ENCODE measurements around the gene MAP4K4.

Gene MAP4K4

GRCh38 chr2:101821059-101821805 lies 123.7 kb downstream of the MAP4K4 start:
- DNase-seq, result no peak

DNA sequence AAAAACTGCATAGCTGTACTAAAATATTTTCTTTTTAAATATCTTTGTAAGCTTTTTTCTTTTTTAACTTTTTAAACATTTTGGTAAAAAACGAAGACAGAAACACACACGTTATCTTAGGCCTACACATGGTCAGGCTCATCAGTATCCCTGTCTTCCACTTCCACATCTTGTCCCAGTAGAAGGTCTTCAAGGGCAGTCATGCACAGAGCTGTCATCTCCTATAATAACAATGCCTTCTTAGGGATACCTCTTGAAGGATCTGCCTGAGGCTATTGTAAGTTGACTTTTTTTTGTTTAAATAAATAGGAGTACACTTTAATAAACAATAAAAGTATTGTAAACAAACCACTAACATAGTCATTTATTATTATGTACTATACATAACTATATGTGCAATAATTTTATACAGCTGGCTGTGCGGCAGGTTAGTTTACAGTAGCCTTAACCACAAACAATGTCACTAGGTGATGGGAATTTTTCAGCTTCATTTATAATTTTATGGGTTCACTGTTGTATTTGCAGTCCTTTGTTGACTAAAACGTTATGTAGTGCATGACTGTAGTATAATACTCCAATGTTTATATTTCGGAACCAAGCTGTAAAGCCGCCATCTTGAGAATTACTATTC lies 124.4 kb downstream of the MAP4K4 start:
- DNase-seq, result no peak

DNA sequence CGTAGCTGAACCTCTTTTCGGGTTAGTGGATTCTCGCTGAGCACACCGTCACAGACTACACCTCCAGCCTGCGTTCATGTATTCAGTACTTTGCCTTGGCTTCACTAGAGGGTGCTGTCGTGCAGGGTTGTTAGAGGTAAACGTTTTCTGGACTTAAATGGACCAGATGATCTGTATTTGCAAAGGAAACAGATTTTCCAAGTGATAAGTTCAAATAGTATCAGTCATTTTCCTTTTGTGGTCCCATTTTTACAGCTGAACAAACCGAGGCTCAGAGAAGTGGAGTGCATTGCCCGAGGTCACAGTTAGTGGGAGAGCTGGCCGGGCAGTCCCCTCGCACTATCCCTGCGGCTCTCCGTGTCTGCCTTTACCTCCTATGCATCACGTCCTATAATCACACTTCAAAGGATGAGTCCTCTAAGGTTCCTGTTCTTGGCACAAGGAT lies 125.9 kb downstream of the MAP4K4 start:
- DNase-seq, result peak; percentile 68

DNA sequence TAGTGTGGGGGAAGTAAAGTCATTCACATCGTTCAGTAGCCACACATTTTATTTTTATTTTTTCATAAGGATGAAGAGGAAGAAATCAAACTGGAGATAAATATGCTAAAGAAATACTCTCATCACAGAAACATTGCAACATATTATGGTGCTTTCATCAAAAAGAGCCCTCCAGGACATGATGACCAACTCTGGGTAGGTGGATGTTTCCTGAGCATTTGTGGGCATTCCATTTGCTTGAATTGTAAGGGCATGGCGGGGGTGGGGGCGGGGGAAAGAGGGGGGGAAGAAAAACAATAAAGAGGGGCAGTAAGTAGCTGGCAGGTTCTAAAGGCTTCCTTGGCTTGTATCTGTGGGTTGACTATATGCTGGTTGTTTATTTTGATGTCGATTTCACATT lies 126.4 kb downstream of the MAP4K4 start:
- no peak for DNase-seq

DNA sequence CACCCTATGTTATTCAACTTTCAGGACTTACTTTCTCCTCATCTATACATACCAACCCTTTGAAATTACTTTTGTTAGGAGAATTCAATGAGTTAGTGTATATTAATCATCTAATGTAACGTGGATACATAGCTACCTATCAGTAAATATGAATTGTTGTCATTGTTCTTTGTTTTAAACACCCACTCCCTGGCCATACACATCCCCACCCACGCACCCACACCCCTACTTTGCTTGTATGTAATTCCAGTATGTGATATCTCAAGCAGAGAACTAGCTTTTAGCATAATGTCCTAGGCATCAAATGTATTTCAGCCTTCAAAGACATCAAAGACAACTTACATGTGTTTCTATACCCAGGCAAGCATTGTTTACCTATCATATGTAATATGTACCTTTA lies 129.2 kb downstream of the MAP4K4 start:
- DNase-seq, result no peak

DNA sequence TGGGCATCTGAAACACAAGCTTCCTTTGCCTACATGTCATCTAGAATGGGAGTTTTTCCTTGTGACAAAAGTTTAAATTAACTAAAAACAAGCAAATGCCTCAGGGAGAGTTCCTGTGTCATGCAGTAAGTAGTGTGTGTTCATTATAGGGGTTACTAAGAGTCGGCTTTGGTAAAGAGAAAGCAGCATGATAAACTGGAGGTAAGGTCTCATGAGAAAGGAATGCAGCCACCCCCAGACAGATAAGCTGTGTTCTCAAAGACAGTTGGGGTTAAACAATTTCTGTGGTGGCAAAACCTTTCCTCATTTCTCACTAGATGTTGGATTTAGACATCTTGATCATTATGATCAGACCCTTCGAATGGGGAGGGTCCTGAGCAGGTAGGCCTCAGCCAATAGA lies 129.7 kb downstream of the MAP4K4 start:
- DNase-seq, result no peak

- DNase-seq, result no peak
Measured at GRCh38 chr2:101828257-101828656, 130.8 kb downstream of the MAP4K4 start.

DNA sequence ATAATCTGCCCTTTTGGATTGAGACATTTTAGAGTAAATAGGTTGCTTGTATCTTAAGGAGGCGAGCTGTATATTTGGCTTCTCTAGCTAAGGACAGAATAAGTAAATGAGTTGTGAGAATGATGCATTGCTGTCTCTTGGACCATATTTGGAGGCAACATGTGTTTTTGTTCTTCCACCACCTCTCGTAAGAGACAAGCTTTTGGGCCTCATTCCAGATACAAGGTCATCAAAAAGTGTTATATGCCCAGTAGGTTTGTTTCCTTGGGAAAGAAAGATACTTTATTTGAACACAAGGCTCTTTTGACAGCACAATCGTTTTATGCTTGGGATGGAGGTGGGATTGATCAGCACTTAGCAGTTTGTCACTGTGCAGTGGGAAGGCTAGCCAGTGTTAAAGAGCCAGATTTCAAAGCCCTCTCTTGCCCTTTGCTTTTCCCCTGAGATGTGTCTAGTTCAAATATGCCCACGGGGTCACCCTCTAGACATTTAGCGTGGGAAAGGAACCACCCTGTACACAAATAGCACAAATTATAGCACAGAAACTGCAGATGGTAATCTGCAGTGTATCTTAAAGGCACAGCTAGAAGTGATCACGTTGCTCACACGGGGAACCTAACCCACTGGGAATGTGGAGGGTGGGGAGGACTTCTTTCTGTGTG lies 131.3 kb downstream of the MAP4K4 start:
- DNase-seq, result no peak

GRCh38 chr2:101829429-101829828 lies 131.9 kb downstream of the MAP4K4 start:
- no peak for DNase-seq

DNA sequence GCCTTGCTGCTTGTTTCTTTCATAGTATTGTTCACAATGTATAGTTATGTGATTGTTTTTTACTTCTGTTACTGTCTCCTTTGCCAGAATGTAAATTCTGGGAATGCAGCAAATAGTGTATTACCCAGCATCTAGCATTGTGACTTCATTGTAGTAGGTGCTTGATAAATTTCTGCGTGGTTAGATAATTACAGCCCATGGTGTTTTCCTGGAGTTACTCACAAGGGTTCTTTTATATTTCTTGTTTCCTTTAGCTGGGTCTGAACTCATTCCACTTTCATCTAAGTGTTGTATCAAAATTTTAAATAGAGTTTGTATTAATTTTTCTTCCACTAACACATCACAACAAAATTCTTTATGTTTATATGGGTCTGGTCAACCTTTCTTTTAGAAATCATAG lies 132.6 kb downstream of the MAP4K4 start:
- no peak for DNase-seq

DNA sequence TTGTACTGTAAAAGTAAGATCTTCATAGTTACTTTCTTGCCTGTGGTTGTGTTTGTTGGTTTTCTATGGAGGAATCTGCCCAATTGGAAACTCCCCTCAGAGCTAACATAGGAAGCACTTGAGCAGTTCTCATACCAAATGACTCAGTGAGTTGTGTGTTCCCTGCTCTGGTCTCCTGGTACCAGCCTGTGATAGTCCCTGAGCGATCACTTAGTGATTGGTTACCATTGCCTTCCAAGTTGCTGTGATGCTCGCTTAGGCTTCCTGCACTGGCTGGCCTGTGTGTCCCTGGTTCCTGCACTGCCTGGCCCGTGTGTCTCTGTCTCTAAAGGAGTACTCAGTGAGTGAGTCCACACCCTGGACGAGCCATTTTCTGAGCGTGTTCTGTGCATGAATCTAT lies 133.0 kb downstream of the MAP4K4 start:
- no peak for DNase-seq

GRCh38 chr2:101831351-101831865 lies 133.9 kb downstream of the MAP4K4 start:
- DNase-seq, result peak; percentile 56

DNA sequence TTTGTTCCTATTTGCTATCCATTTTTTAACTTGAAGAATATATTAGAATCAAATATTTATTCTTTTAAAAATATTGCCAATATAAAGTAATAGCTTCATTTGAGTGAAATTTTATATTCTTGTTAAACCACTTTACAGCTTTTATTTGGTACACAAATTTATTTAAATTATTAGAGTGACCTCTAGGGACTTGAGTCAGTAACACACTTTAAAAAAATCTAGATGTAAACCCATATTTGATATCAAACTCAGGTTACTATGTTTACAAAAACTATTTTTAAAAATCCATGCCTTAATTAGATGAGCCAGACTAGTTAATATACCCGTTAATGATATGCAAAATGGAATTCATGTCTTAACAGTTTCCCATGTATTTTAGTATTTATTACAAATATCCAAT lies 134.6 kb downstream of the MAP4K4 start:
- DNase-seq, result no peak

DNA sequence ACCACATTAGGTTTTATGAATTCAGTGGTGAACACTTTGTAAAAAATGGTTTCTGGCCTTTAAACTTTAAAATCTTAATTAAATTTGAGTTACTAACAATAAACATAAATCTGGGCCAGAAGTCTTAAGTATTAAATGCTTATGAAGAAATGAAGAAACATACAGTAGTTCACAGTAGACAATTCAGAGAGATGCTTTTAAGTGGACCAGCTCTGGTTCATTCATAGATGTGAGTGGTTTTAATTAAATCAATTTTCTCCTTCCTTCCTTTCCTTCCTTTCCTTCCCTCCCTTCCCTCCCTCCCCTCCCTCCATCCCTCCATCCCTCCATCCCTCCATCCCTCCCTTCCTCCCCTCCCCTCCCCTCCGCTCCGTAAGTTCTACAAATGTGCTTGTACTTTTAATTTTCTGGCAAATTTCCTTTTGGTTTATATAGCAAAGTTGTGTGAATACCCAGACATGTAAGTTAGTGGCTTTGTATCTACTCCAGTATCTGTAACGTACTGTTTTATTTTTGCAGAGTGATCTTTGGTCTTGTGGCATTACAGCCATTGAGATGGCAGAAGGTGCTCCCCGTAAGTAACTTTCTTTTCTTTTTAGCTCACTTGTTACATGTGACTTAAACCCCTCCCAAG lies 136.5 kb downstream of the MAP4K4 start:
- DNase-seq, result no peak

- no peak for DNase-seq
Measured at GRCh38 chr2:101837354-101837753, 139.8 kb downstream of the MAP4K4 start.

DNA sequence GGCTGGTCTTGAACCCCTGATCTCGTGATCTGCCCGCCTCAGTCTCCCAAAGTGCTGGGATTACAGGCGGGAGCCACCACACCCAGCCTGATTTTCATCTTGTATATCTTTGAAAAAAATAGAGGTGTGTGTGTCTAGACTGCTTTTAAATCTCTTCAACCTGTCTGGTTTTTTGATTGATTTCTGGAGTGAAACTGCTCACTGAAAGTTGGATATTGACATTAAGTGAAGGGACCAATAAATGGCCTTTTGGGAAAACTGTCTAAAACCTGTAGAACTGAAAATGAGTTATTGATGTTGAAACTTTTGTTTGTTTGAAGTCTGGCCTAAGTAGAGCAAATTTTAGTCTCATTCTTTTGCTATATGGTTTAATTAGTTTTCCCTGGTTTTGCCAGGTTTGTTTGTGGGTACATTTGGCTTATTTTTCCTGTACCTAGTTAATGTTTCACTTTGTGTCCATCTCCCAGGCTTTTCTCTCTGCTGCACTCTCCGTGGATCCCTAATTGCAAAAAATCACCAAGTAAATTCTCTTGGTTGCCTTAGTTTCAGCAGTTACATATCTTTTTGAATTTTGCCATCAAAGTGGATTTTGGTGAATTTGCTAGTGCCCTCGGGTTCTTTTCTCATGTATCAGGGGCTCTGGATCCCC lies 144.3 kb downstream of the MAP4K4 start:
- no peak for DNase-seq

DNA sequence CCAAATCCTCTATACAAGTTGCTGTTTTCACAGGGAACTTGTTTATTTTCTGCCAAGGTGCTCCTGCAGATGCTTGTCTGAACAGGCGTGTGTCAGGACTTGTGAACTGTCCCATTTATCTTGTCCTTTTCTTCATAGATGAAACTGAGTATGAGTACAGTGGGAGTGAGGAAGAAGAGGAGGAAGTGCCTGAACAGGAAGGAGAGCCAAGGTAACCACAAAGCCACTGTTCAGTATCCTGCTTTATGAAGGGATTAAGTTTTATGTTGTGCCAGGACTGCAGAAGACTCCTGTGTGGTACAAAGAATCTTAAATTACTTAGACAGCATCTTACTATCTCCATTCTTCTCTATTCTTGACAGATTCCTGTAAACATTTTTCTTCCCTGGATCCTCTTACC lies 145.0 kb downstream of the MAP4K4 start:
- no peak for DNase-seq

GRCh38 chr2:101843048-101843447 lies 145.5 kb downstream of the MAP4K4 start:
- DNase-seq, result no peak

DNA sequence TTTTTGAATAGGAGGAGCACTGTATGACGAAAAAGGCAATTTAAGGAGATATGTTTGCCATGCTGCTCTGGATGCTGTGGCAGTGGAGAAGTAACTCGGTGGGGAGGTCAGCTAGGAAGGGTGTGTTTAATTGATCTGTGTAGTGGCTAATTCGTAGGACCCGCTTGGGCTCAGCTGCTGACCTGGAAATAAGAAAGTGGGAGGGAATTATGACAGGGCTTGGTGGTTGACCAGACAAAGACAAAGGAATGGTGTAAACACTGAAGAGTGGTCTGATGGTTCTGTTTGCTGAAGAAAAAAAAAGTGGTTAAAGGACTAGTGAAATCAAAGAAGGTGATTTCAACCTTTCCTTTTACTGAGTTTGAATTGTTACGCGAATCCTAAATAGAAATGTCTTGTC lies 146.0 kb downstream of the MAP4K4 start:
- DNase-seq, result no peak

DNA sequence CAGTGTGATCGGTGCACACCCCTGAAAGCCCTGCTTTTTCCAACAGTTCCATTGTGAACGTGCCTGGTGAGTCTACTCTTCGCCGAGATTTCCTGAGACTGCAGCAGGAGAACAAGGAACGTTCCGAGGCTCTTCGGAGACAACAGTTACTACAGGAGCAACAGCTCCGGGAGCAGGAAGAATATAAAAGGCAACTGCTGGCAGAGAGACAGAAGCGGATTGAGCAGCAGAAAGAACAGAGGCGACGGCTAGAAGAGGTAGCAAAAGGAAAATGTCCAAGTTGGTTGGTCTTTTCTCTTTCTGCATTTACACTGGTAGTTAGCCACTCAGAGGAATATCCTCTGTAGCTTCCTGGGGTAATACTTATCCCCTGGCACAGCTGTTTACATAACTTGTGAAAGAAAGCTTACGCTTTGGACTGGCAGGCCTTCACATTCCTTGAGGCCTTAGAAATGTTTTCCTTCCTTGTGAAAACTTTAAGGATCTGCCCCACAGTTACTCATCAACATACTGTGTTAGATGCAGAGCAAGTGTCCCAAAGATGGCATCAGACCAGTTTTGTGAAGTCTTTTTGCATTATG lies 146.6 kb downstream of the MAP4K4 start:
- DNase-seq, result no peak

- no peak for DNase-seq
Measured at GRCh38 chr2:101846973-101847372, 149.5 kb downstream of the MAP4K4 start.

GRCh38 chr2:101847661-101848339 lies 150.3 kb downstream of the MAP4K4 start:
- DNase-seq, result no peak

All from activated CD4-positive, alpha-beta T cell treated with anti-CD3 and anti-CD28 coated beads, Interleukin-2, amount 50 U/mL, for 1 hour (primary cell).